ENCODE measurements around the gene PRLH. TPM values are rescaled to one million over a fixed set of nuclear protein-coding genes. Genes with fewer than 3 reads are reported as not detected.

PRLH gene
- total and polyA plus RNA-seq, 9 donors: not detected

- Histone ChIP-seq H3K27me3 (ENCODE audit: control insufficient read depth, insufficient read depth, low read length) (no peaks in the 10 kb centered on the region), H3K9me3 (replicated peaks; ENCODE audit: control insufficient read depth, low read depth, low read length) (no peaks in the 10 kb centered on the region), H3K4me1 (ENCODE audit: control insufficient read depth, insufficient read depth, low read length) (peaks cover 3% of the 10 kb centered on the region), H3K4me3 (ENCODE audit: low read length) (no peak overlapping the region), H3K36me3 (ENCODE audit: control insufficient read depth, insufficient read depth, low read length) (no peaks in the 10 kb centered on the region), H3K27ac (ENCODE audit: low read length) (no peak overlapping the region)
- WGBS (ENCODE audit: insufficient coverage): 59% methylated on average over 17 of the region's 17 CpGs
- no peak for DNase-seq
These were observed 16.5 kb upstream of the PRLH start for GRCh38 chr2:237549643-237550415.

- 84% methylated on average over 16 of the region's 16 CpGs for WGBS (ENCODE audit: insufficient coverage)
- no peak overlapping the region for H3K27ac ChIP-seq (ENCODE audit: low read length)
These were observed 15.3 kb upstream of the PRLH start for GRCh38 chr2:237551071-237551574.

DNA sequence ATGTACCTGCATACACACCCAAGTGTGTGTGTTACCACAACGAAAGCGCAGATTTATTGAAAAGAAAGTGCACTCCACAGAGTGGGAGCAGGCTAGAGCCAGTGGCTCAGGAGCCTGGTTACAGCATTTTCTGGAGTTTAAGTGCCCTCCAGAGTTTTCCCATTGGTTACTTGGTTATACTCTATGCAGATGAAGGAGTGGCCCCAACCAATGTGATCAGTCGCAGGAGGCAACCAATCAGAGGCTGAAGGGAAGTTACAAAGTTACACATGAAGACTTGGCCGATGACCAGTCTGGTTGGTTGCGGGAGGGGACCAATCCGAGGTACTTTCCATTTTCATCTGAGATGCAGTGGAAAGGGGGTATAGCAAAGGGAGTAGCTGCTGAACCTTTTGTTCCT, 13.5 kb upstream of the PRLH start:
- Histone ChIP-seq H3K27ac (ENCODE audit: low read length) (no peak overlapping the region), H3K4me3 (ENCODE audit: low read length) (no peak overlapping the region), H3K4me1 (ENCODE audit: control insufficient read depth, insufficient read depth, low read length) (peaks cover 3% of the 10 kb centered on the region), H3K27me3 (ENCODE audit: control insufficient read depth, insufficient read depth, low read length) (peaks cover 2% of the 10 kb centered on the region), H3K9me3 (replicated peaks; ENCODE audit: control insufficient read depth, low read depth, low read length) (peaks cover 11% of the 10 kb centered on the region), H3K36me3 (ENCODE audit: control insufficient read depth, insufficient read depth, low read length) (no peaks in the 10 kb centered on the region)
- no peak for DNase-seq
- WGBS (ENCODE audit: insufficient coverage): 65% methylated on average over 4 of the region's 6 CpGs

More at GRCh38 chr2:237551071-237551574, 15.3 kb upstream of the PRLH start:
- Histone ChIP-seq H3K4me1 (ENCODE audit: control insufficient read depth, insufficient read depth, low read length) (peaks cover 3% of the 10 kb centered on the region), H3K4me3 (ENCODE audit: low read length) (no peak overlapping the region), H3K9me3 (replicated peaks; ENCODE audit: control insufficient read depth, low read depth, low read length) (peaks cover 11% of the 10 kb centered on the region), H3K27me3 (ENCODE audit: control insufficient read depth, insufficient read depth, low read length) (no peaks in the 10 kb centered on the region), H3K36me3 (ENCODE audit: control insufficient read depth, insufficient read depth, low read length) (no peaks in the 10 kb centered on the region)
- no peak for DNase-seq

DNA sequence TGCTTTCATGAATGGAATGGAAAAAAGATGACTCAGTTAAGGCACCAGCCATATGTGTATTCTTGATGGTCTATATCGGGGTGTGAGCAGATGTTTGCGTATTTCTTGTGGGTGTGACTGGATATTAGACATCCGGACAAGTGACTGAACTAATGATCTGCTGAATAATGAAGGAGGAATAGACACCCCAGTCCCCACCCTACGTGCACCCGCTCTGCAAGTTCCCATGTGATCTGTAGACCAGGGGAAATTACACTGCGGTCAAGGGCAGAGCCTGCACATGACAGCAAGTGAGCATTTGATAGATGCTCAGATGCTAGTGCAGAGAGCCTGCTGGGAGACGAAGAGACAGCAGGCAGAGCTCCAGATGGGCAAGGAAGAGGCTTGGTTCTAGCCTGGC, 12.4 kb upstream of the PRLH start:
- no peaks in the 10 kb centered on the region for H3K36me3 ChIP-seq (ENCODE audit: control insufficient read depth, insufficient read depth, low read length)
- DNase-seq: no peak
- no peak overlapping the region for H3K27ac ChIP-seq (ENCODE audit: low read length)
- peaks cover 7% of the 10 kb centered on the region for H3K4me1 ChIP-seq (ENCODE audit: control insufficient read depth, insufficient read depth, low read length)
- no peak overlapping the region for H3K4me3 ChIP-seq (ENCODE audit: low read length)
- peaks cover 2% of the 10 kb centered on the region for H3K27me3 ChIP-seq (ENCODE audit: control insufficient read depth, insufficient read depth, low read length)
- H3K9me3 ChIP-seq (replicated peaks; ENCODE audit: control insufficient read depth, low read depth, low read length): peaks cover 11% of the 10 kb centered on the region
- 87% methylated on average over 3 of the region's 7 CpGs for WGBS (ENCODE audit: insufficient coverage)

- Histone ChIP-seq H3K4me1 (ENCODE audit: control insufficient read depth, insufficient read depth, low read length) (peaks cover 13% of the 10 kb centered on the region), H3K27ac (ENCODE audit: low read length) (no peak overlapping the region), H3K9me3 (replicated peaks; ENCODE audit: control insufficient read depth, low read depth, low read length) (peaks cover 11% of the 10 kb centered on the region), H3K27me3 (ENCODE audit: control insufficient read depth, insufficient read depth, low read length) (peaks cover 5% of the 10 kb centered on the region), H3K4me3 (ENCODE audit: low read length) (no peak overlapping the region), H3K36me3 (ENCODE audit: control insufficient read depth, insufficient read depth, low read length) (no peaks in the 10 kb centered on the region)
- DNase-seq: no peak
- WGBS (ENCODE audit: insufficient coverage): no CpG with 5 or more reads among the region's 1 CpG
These were observed 10.8 kb upstream of the PRLH start for GRCh38 chr2:237555560-237555959.

GRCh38 chr2:237556773-237557632, 9.4 kb upstream of the PRLH start:
- no peak overlapping the region for H3K27ac ChIP-seq (ENCODE audit: low read length)
- peaks cover 7% of the 10 kb centered on the region for H3K27me3 ChIP-seq (ENCODE audit: control insufficient read depth, insufficient read depth, low read length)
- WGBS (ENCODE audit: insufficient coverage): 66% methylated on average over 2 of the region's 11 CpGs
- peaks cover 11% of the 10 kb centered on the region for H3K9me3 ChIP-seq (replicated peaks; ENCODE audit: control insufficient read depth, low read depth, low read length)
- H3K4me3 ChIP-seq (ENCODE audit: low read length): no peak overlapping the region
- no peaks in the 10 kb centered on the region for H3K36me3 ChIP-seq (ENCODE audit: control insufficient read depth, insufficient read depth, low read length)
- DNase-seq: no peak
- H3K4me1 ChIP-seq (ENCODE audit: control insufficient read depth, insufficient read depth, low read length): peaks cover 13% of the 10 kb centered on the region

- Histone ChIP-seq H3K4me3 (ENCODE audit: low read length) (no peak overlapping the region), H3K27me3 (ENCODE audit: control insufficient read depth, insufficient read depth, low read length) (peaks cover 8% of the 10 kb centered on the region), H3K4me1 (ENCODE audit: control insufficient read depth, insufficient read depth, low read length) (peaks cover 13% of the 10 kb centered on the region), H3K36me3 (ENCODE audit: control insufficient read depth, insufficient read depth, low read length) (no peaks in the 10 kb centered on the region), H3K27ac (ENCODE audit: low read length) (no peak overlapping the region), H3K9me3 (replicated peaks; ENCODE audit: control insufficient read depth, low read depth, low read length) (peaks cover 11% of the 10 kb centered on the region)
- WGBS (ENCODE audit: insufficient coverage): 43% methylated on average over 4 of the region's 4 CpGs
- no peak for DNase-seq
These were observed 8.8 kb upstream of the PRLH start for GRCh38 chr2:237557633-237558015.

DNA sequence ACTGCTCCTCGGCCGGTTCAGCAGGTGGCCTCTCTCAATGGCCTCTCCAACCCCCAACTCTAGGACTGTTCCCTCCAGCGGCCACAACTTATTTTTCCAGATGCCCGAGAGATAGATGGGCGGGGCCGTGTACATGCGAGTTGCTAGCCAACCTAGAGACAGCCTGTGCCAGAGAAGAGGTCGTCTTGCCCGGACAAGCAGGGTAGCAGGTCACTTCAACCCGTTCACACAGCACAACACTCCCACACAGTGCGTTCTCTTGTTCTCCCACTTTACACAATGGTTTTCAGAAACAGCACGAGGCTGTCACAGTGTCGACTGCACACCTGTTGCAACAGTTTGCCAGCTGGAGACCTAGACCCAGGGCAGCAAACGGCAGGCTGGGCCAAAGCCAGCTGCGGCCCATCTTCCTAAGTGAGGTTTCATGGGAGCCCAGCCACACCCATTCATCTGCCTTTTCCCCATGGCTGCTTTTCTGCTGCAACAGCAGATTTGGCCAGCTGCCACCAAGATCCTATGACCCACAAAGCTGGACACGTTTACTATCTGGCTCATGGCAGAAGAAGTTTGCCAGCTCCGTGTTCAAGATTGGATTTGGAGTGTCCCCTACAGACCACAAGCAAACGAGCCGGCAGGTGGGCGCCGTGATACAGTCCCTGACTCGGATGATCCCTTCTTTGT, 7.3 kb upstream of the PRLH start:
- peak; percentile 82 for DNase-seq
- H3K36me3 ChIP-seq (ENCODE audit: control insufficient read depth, insufficient read depth, low read length): no peaks in the 10 kb centered on the region
- 54% methylated on average over 22 of the region's 22 CpGs for WGBS (ENCODE audit: insufficient coverage)
- H3K4me1 ChIP-seq (ENCODE audit: control insufficient read depth, insufficient read depth, low read length): peaks cover 13% of the 10 kb centered on the region
- peaks cover 11% of the 10 kb centered on the region for H3K9me3 ChIP-seq (replicated peaks; ENCODE audit: control insufficient read depth, low read depth, low read length)
- no peak overlapping the region for H3K27ac ChIP-seq (ENCODE audit: low read length)
- H3K27me3 ChIP-seq (ENCODE audit: control insufficient read depth, insufficient read depth, low read length): peaks cover 20% of the 10 kb centered on the region
- H3K4me3 ChIP-seq (ENCODE audit: low read length): no peak overlapping the region

GRCh38 chr2:237561221-237561620, 5.2 kb upstream of the PRLH start:
- WGBS (ENCODE audit: insufficient coverage): 71% methylated on average over 2 of the region's 7 CpGs
- Histone ChIP-seq H3K27ac (ENCODE audit: low read length) (no peak overlapping the region), H3K9me3 (replicated peaks; ENCODE audit: control insufficient read depth, low read depth, low read length) (no peaks in the 10 kb centered on the region), H3K4me1 (ENCODE audit: control insufficient read depth, insufficient read depth, low read length) (peaks cover 13% of the 10 kb centered on the region), H3K27me3 (ENCODE audit: control insufficient read depth, insufficient read depth, low read length) (peaks cover 29% of the 10 kb centered on the region), H3K4me3 (ENCODE audit: low read length) (no peak overlapping the region), H3K36me3 (ENCODE audit: control insufficient read depth, insufficient read depth, low read length) (no peaks in the 10 kb centered on the region)
- no peak for DNase-seq

GRCh38 chr2:237563816-237564215, 2.6 kb upstream of the PRLH start:
- no peak overlapping the region for H3K4me3 ChIP-seq (ENCODE audit: low read length)
- H3K9me3 ChIP-seq (replicated peaks; ENCODE audit: control insufficient read depth, low read depth, low read length): no peaks in the 10 kb centered on the region
- 11% methylated on average over 9 of the region's 14 CpGs for WGBS (ENCODE audit: insufficient coverage)
- H3K27me3 ChIP-seq (ENCODE audit: control insufficient read depth, insufficient read depth, low read length): peaks cover 27% of the 10 kb centered on the region
- peak; percentile 39 for DNase-seq
- no peaks in the 10 kb centered on the region for H3K36me3 ChIP-seq (ENCODE audit: control insufficient read depth, insufficient read depth, low read length)
- no peak overlapping the region for H3K27ac ChIP-seq (ENCODE audit: low read length)
- H3K4me1 ChIP-seq (ENCODE audit: control insufficient read depth, insufficient read depth, low read length): peaks cover 9% of the 10 kb centered on the region

Measured in muscle of leg (tissue), 11 donors.